HG03060 (cell line): ENCODE data around the gene C19orf53.
"Not testable (repeated sequence)": the region's sequence is repeated elsewhere in the genome, so short reads cannot be mapped to it uniquely, and the experiment has no call there.

ENCODE experiments used
- ATAC-seq: cut with Tn5 transposase; IDR thresholded peaks from one replicate; pipeline ENCODE4 v1.9.1; 2021; ENCODE audit warnings: low read depth, moderate number of reproducible peaks; ENCODE audit not compliant: unreplicated experiment

Gene C19orf53

DNA sequence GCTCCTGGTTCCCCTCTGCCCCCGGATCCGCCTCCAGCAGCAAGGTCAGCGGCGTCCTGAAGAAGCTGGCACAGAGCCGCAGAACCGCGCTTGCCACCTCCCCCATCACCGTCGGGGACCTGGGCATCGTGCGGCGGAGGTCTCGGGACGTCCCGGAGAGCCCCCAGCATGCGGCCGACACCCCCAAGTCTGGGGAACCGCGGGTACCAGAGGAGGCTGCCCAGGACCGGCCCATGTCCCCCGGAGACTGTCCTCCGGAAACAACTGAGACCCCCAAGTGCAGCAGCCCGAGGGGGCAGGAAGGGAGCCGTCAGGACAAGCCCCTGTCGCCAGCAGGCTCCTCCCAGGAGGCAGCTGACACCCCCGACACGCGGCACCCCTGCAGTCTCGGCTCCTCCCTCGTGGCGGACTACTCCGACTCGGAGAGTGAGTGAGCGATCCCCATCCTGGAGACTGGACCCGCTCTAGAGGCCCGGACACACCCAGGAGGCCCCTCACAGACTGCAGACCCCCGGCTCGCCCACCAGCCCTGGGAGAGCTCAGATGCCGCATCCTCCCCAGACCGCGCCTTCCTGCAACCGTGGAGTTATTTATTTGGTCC is 11.5 kb upstream of the C19orf53 start:
- no peak for ATAC-seq

DNA sequence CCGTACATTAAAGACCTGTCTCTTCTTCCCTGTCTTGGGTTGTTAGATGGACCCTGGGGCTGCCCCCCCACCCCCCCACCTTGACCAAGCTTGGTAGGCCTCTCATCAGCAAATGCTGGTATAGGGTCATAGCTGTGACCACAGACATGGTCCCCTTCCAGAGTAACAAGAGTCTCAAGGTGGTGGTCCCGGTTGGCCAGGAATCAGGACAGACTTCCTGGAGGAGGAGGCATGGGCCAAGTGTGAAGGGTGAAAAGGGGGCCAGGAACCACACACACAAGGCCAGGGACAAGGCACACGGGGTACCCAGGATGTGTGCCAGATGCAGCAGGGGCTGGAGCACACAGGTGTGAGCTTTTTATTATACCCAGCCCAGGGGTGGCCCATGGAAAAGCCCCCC is 11.0 kb upstream of the C19orf53 start:
- no peak for ATAC-seq

DNA sequence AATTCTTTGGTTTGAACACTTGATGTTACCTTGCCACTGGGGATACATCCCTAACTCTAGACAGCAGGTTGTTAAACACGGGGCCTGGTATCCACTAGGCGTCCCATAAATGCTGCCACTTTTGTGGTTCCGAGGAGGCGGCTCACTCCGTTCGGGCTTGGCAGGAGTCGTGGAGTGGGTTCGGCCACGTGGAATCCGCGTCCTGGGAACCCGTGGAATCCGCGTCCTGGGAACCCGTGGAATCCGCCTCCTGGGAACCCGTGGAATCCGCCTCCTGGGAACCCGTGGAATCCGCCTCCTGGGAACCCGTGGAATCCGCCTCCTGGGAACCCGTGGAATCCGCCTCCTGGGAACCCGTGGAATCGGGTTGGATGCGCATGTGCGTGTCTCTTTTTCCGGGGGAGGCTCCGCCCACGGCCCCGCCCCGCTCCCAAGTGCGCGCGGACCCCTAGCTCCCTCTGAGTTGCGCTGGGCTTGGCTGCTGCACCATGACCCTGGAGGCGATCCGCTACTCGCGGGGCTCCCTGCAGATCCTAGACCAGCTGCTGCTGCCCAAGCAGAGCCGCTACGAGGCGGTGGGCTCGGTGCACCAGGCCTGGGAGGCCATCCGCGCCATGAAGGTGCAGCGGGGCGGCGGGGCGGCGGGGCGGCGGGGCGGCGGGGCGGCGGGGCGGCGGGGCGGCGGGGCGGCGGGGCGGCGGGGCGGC is 10.0 kb upstream of the C19orf53 start, which contains the start of gene MRI1:
MRI1 (plus strand) TSS at position 422 of the 707 bp plus-strand sequence; CDS start at position 489, 67 bp downstream.
- ATAC-seq, result no peak

DNA sequence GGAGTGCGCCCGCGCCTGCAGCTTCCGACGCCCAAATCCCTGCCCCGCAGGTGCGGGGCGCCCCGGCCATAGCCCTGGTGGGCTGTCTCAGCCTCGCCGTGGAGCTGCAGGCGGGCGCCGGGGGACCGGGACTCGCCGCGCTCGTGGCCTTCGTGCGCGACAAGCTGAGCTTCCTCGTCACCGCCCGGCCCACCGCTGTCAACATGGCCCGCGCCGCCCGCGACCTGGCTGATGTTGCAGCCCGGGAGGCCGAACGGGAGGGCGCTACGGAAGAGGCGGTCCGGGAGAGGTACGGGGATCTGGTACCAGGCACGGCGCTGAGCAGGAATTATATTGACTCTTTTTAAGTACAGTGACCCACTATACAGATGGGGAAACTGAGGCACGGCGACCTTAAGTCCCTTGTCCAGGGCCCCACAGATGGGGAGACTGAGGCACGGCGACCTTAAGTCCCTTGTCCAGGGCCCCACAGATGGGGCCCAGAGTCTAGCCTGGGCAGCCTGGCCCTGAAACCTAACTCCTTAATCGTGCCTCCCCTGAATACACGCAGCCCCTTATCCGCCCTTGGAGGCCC is 9.3 kb upstream of the C19orf53 start:
- no peak for ATAC-seq

DNA sequence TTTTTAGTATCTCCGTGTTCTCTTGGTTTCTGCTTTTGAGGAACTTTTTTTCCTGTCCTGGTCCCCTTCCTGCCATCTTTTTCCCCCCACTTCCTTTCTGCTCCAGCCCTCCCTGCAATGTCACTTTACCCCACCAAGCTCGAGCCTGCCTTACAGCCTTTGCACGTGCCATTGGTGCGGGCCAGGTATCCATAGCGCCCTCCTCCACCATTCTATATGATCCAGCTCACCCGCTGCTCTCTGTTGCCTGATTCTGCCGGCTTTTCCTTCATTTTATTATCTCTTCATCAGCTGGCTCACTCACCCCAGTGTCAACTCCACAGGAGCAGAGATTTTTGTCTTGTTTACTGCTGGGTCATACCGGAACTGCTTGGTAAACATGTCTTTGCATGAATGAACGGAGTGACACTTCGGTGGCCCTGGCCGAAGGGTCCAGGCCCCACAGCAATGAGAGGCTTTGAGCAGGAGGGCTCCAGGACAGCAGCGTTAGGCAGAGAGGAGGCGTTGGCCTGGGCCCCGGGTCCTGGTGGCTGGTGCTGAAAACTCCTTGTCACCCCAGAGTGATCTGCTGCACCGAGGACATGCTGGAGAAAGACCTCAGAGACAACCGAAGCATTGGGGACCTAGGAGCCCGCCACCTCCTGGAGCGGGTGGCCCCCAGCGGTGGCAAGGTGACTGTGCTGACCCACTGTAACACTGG is 8.7 kb upstream of the C19orf53 start:
- ATAC-seq, result no peak

DNA sequence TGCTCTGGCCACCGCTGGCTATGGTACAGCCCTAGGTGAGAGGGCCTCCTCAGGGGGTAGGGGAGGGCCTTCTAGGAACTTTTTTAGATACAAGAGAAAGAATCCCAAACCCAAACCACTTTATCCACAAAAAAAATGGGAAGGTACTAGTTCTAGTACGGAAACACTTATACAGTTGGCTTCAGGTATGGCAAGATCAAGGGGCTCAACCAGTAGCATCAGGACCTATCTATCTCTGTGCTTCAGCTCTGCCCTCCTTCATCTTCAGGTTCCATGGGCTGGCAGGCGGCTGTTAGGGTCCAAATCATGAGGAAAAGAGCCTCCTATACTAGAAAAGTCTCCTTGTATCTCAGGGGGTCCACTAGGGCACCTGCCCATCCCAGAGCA is 8.2 kb upstream of the C19orf53 start:
- ATAC-seq, result no peak

DNA sequence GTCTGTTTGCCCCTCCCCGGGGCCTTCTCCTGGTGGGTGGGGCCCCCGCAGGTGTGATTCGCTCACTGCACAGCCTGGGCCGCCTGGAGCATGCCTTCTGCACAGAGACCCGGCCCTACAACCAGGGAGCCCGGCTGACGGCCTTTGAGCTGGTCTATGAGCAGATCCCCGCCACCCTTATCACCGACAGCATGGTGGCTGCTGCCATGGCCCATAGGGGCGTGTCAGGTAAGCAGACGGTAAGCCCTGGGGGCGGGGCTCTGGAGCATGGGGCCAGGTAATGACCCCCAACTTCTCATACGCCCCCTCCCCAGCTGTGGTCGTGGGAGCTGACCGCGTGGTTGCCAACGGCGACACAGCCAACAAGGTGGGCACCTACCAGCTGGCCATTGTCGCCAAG is 5.7 kb upstream of the C19orf53 start:
- no peak for ATAC-seq

DNA sequence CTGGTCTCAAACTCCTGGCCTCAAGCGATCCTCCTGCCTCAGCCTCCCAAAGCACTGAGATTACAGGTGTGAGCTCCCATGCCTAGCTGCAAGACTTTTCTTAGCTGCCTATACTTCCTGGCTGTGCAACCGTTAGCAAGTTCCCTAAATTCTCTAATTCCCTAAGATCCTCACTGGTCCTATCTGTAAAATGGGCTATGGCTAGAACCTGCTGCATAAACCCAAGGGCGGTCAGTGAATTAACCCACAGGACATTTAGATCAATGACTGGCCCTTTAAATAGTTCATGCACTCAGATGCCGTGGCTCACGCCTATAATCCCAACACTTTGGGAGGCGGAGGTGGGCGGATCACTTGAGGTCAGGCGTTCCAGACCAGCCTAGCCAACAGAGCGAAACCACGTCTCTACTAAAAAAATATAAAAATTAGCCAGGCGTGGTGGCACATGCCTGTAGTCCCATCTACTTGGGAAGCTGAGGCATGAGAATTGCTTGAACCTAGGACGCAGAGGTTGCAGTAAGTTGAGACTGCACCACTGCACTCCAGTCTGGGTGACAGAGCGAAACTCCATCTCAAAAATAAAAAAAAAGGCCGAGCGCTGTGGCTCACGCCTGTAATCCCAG is 4.1 kb upstream of the C19orf53 start:
- ATAC-seq, result no peak

DNA sequence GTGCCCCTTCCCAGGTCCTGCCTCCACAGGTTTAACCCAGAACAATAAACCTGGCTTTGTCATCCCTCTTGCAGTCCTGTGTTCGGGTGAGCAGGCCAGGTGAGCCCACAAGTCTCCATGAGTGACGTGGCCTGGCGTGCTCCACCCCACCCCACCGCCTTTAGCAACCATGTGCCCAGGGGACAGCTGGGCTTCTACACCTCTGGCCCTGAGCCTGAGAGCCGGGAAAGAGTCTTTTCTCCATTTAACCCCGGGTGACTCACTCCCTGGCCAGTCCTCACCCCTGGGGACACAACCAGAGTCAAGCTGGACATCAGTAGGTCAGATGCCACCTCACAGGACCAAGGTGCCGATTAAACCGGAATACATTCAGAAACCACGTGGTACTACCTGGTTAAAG is 4.1 kb downstream of the C19orf53 start:
- no peak for ATAC-seq

DNA sequence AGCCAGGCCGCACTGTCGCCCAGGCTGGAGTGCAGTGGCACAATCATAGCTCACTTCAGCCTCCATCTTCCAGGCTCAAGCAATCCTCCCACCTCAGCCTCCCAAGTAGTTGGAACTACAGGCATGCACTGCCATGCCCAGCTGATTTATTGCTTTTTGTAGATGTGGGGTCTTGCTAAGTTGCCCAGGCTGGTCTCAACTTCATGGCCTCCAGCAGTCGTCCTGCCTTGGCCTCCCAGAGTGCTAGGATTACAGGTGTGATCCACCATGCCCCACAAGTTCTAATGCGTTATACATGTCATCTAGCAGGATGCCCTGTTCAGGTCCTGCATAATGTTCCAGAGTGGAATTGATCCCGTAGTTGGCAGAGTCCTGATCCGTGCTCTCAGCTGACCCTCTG is 4.6 kb downstream of the C19orf53 start:
- no peak for ATAC-seq

DNA sequence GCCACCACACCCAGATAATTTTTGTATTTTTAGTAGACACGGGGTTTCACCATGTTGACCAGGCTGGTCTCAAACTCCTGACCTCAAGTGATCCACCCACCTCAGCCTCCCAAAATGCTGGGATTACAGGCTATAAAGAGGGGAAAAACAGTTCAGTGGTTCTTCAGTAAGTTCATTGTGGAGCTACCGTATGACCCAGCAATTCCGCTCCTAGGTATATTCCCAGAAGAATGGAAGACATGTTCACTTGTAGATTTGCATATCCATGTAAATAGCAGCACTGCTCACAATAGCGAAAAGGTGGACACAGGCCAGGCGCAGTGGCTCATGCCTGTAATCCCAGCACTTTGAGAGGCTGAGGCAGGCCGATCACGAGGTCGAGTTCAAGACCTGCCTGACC is 5.5 kb downstream of the C19orf53 start:
- not testable (repeated sequence) for ATAC-seq

DNA sequence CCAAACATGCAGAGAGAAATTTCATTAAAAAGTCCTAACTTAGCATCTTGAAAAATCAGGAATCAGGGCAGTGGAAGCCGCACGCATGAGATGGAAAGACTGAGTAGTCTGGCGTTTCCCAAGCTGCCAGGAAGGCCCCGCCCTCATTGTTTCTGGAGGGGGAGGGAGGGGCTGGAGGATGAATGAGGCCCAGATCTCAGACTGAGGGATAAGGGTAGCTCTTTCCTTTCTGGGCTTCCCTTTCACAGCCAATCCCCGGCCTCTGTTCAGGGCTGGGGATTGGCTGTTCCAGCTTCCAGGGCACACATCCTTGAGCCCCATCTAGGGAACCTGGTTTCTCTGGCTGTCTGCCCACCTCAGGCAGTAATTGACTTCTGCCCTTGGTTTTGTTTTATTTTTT is 7.3 kb downstream of the C19orf53 start:
- ATAC-seq, result no peak

DNA sequence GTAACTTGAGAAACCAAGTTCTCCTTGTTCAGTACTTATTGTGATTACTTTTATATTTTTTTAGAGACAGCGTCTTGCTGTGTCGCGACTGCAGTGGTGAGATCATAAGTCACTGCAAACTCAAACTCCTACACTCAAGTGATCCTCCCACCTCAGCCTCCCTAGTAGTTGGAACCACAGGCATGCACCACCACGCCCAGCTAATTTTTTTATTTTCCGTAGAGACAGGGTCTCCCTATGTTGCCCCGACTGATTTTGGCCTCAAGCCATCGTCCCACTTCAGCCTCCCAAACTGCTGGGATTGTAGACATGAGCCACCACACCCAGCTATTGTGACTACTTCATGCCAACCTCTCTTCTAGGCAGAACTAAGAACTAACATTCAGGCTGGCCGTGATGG is 8.3 kb downstream of the C19orf53 start:
- no peak for ATAC-seq

DNA sequence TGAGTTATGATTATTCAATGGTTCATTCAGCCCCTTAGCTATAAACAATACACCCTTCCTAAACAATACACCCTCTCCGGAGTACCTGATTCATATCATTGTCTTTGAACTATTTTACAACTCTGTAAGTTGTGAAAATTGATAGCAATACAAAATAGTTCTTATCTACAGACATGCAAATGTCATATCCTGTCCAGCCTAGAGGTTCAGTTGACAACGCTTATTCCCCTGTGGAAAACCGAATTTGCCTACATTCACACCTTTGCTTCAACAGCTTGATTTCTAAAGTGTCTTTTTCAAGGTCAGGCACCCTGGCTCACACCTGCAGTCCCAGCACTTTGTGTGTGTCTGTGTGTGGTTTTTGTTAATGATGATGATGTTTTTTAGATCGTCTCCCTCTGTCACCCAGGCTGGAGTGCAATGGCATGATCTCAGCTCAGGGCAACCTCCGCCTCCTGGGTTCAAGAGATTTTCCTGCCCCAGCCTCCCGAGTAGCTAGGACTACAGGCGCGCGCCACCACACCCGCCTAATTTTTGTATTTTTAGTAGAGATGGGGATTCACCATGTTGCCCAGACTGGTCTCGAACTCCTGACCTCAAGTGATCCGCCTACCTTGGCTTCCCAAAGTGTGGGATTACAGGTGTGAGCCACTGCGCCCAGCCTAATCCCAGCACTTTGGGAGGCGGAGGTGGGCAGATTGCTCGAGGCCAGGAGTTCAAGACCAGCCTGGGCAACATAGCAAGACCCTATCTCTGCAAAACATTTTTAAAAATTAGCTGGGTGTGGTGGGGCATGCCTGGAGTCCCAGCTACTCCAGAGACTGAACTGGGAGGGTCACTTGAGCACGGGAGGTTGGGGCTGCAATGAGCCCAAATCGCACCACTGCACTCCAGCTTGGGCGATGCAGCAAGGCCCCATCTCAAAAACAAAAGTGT is 9.6 kb downstream of the C19orf53 start:
- ATAC-seq, result no peak

DNA sequence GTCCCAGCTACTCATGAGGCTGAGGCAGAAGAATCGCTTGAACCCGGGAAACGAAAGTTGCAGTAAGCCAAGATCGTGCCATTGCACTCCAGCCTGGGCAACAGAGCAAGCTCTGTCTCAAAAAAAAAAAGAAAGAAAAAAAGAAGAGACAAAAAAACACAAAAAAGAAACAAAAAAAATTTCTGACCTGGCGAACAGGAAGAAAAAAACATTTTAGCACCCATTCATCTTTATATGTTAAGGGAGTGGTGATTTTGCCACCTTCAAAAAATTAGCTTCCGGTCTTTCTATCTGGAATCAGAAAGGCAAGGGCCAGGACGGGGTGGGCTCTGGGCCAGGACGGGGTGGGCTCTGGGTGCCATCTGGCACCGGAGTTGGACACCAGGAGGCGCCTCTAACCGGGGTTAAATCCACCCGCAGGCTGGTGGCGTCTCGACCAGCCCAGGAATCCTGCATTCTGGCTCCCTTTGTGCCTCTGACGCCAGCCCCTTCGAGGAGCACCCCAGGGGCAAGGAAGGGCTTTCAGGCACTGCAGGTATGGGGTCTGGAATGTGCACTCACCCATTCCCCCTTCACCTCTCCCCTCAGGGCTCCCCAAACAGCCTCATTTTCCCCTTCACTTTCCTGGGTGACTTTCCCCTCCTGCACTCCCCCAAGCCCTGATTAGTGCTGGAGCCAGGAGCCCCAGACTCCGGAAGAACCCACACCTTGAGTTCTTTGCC is 10.6 kb downstream of the C19orf53 start:
- no peak for ATAC-seq

DNA sequence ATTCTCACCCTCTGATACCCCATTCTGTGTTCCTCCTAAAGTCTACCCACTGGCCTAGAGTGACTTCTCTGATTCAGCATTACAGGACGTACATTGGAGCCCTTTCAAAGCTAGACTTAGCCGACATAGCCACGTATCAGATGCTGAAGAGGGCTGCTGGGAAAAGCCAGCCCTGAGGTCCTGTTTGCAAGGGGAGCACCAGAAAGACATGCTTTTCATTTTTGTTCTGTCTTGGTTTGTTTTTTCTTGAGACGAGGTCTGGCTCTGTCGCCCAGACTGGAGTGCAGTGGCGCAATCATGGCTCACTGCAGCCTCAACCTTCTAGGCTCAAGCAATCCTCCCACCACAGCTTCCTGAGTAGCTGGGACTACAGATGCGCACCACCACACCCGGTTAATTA is 14.7 kb downstream of the C19orf53 start:
- ATAC-seq, result no peak

DNA sequence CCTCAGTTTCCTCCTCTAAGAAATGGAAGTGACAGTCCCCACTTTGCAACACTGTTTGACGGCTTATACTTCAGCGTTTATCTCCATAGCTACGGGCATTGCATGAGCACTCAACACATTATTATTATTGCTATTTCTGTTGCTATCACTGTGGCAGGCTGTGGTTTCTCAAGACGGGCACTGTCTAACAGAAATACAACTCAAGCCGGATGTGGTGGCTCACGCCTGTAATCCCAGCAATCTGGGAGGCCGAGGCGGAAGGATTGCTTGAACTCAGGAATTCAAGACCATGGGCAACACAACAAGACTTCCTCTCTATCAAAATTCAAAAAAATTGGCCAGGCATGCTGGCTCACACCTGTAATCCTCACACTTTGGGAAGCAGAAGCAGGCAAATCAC is 16.1 kb downstream of the C19orf53 start:
- ATAC-seq, result no peak

DNA sequence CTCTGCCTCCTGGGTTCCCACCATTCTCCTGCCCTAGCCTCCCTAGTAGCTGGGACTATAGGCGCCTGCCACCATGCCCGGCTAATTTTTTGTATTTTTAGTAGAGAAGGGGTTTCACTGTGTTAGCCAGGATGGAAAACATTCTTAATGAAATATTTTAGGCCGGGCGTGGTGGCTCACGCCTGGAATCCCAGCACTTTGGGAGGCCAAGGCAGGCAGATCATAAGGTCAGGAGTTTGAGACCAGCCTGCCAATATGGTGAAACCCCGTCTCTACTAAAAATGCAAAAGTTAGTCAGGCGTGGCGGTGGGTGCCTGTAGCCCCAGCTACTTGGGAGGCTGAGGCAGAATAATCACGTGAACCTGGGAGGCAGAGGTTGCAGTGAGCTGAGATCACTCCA is 19.1 kb downstream of the C19orf53 start:
- ATAC-seq, result not testable (repeated sequence)

DNA sequence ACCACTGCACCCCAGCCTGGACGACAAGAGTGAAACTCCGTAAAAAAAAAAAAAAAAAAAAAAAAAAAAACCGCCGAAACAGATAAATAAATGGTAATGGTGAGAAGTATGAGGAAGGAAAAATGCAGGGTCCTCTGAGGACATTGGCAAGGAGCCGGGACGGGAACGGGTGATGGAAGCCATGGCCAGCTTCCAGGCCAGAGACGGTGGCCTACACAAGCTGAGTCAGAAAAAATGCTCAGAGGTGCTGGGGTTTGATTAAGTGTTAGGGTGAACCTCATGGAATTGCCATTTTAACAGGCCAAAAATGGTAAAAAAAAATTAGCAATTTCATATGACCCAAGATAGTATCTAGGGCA is 20.1 kb downstream of the C19orf53 start:
- ATAC-seq, result no peak
